ENCODE measurements around the gene SSPN. TPM values are rescaled to one million over a fixed set of nuclear protein-coding genes. Genes with fewer than 3 reads are reported as not detected.

Gene SSPN
- total RNA-seq, 4 donors from 2014 or later = 0.99 to 11.3 (median 3.1) TPM

DNA sequence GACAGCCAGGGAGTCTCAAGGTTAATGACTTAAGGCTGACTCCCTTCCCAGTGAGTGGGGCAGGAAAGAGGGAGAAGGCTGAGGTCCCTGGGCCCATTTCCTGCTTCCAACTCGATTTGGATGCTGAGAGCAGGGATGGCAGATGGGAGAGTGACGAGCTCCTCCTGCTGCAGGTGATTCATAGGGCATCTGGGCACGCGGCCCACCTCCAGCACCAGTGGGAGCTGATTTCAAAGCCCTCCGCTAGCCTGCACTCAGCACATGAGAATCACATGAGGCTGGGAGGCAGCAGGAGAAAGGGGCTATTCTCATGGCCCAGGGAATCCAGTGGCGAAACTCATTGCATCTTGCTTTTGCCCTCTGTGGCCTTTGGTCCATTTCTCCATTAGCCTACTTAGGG lies 90.8 kb downstream of the SSPN start:
- 94 to 100% methylated on average over 2 of the region's 6 CpGs for WGBS, 2 donors
- intact Hi-C loops (cut with DNase I) = no loop called here
- no peaks in the 10 kb centered on the region for H3K9me3 ChIP-seq
- H3K27ac ChIP-seq = no peak overlapping the region
- no peaks in the 10 kb centered on the region for H3K36me3 ChIP-seq
- TF ChIP-seq, protein P1, sequence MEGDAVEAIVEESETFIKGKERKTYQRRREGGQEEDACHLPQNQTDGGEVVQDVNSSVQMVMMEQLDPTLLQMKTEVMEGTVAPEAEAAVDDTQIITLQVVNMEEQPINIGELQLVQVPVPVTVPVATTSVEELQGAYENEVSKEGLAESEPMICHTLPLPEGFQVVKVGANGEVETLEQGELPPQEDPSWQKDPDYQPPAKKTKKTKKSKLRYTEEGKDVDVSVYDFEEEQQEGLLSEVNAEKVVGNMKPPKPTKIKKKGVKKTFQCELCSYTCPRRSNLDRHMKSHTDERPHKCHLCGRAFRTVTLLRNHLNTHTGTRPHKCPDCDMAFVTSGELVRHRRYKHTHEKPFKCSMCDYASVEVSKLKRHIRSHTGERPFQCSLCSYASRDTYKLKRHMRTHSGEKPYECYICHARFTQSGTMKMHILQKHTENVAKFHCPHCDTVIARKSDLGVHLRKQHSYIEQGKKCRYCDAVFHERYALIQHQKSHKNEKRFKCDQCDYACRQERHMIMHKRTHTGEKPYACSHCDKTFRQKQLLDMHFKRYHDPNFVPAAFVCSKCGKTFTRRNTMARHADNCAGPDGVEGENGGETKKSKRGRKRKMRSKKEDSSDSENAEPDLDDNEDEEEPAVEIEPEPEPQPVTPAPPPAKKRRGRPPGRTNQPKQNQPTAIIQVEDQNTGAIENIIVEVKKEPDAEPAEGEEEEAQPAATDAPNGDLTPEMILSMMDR (IDR thresholded peaks at IDR 0.05) = no peak
- no peak for TF ChIP-seq POLR2A (IDR thresholded peaks at IDR 0.05)
- DNase-seq = no peak
- peaks cover 0 to 16% (median 11%) of the 10 kb centered on the region in 3 donors for H3K4me1 ChIP-seq
- no peaks in the 10 kb centered on the region for H3K27me3 ChIP-seq
- no peak overlapping the region for H3K4me3 ChIP-seq

DNA sequence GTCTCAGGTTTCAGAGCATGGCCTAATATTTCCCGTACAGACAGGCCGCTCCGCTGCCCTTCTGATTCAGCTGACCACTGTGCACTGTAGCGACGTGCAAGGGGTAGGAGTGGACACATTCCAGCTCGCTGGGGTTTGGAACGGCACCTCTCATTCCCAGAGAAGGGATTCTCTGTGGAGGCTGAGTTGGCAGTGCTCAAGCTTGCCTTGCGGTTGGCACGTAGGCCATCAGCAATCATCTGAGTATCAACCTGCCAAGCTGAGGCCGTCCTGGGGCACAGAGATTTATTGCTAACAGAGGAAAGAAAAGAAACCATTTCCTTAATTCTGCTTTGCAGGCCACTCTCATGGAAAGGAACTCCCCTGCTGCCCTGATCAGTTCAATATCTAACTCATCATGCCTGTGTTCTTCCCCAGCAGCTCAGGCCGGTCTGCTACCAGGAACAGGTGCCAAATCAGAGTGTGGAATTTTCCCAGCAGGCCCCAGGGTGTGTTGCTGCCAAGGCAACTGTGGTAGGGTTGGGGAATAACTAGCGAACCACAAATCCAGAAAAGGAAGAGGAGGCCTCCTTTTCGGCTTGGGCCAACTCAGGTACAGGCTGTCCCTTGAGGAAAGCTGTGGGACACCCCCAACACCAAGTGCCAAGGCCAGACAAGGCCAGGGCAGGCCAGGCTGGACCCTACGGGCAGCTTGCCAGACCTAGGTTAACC lies 92.5 kb downstream of the SSPN start:
- intact Hi-C loops (cut with DNase I) = no loop called here
- peak overlapping the region; percentile 31 to 75 (median 56) for H3K27ac ChIP-seq
- H3K27me3 ChIP-seq = no peaks in the 10 kb centered on the region
- no peak overlapping the region for H3K4me3 ChIP-seq
- 43 to 47% methylated on average over 4 to 13 of the region's 14 CpGs for WGBS, 2 donors
- DNase-seq = no peak
- TF ChIP-seq, protein P1 (IDR thresholded peaks at IDR 0.05) = no peak
- no peak for TF ChIP-seq POLR2A (IDR thresholded peaks at IDR 0.05)
- H3K9me3 ChIP-seq = no peaks in the 10 kb centered on the region
- H3K36me3 ChIP-seq = no peaks in the 10 kb centered on the region
- peaks cover 0 to 16% (median 11%) of the 10 kb centered on the region in 3 donors for H3K4me1 ChIP-seq

DNA sequence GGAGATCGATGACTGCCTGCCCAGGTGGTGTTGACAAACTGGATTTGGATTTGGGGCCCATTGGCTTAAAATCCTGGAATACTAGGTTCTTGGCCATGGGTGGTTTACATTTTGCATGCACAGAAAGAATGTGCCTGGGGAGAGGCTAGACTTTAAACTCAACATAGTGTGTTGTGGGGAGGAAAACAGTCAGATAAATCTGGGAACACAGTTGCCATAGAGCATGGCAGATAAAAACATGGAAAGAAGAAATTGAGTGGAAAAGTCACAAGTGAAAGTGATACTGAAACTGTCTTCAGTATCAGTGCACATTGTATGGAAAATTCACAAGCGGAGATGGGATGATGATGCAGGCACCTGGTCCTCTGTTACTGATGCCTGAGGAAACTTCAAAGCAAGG lies 95.2 kb downstream of the SSPN start:
- 42 to 51% methylated on average over 2 of the region's 2 CpGs for WGBS, 2 donors
- no peak for DNase-seq
- intact Hi-C loops (cut with DNase I) = no loop called here
- Histone ChIP-seq H3K27ac (no peak overlapping the region), H3K9me3 (no peaks in the 10 kb centered on the region), H3K4me1 (peaks cover 0 to 16% (median 11%) of the 10 kb centered on the region in 3 donors), H3K36me3 (no peaks in the 10 kb centered on the region), H3K27me3 (no peaks in the 10 kb centered on the region), H3K4me3 (no peak overlapping the region)
- TF ChIP-seq, protein P1 (IDR thresholded peaks at IDR 0.05) = no peak
- no peak for TF ChIP-seq POLR2A (IDR thresholded peaks at IDR 0.05)

DNA sequence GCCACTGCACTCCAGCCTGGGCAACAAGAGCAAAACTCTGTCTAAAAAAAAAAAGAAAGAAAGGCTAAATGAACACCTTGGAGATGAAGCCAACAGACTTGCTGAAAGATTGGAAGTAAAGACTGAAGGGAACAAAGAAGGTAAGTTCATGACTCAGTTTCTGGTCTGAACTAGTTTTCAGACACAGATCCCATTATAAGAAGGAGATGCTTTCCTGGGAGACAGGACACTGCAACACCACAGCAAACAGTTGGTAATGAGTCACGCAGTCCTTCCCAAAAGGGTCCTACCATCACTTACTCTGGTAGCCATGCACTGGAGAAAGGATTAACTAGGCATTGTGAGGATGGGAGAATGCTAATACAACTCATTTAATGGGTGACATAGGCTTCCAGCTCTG lies 97.2 kb downstream of the SSPN start:
- intact Hi-C loops (cut with DNase I) = no loop called here
- Histone ChIP-seq H3K4me3 (no peak overlapping the region), H3K4me1 (peaks cover 0 to 12% (median 9%) of the 10 kb centered on the region in 3 donors), H3K27me3 (no peaks in the 10 kb centered on the region), H3K27ac (no peak overlapping the region), H3K36me3 (no peaks in the 10 kb centered on the region), H3K9me3 (no peaks in the 10 kb centered on the region)
- WGBS, 2 donors = 33 to 46% methylated on average over 1 of the region's 1 CpG
- DNase-seq = no peak
- TF ChIP-seq, protein P1 (IDR thresholded peaks at IDR 0.05) = no peak
- TF ChIP-seq POLR2A (IDR thresholded peaks at IDR 0.05) = no peak

DNA sequence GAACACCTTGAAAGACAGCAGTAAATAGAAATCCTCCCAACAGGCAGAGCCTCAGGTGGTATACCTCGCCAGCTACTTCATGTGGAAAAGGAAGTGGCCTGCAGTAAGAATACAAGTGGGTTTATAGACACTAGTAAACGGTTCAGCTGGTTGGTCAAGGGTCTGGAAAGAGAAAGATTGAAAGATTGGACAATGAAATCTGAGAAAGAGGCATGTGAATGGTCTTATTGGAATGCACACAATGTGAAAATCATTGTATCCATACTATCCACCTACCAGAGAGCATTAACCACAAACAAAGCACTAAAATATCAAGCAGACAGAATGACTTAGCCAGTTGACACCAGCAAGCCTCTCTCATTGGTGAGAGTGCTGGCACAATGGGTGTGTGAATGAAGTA lies 98.2 kb downstream of the SSPN start:
- Histone ChIP-seq H3K4me3 (no peak overlapping the region), H3K4me1 (peaks cover 0 to 6% (median 4%) of the 10 kb centered on the region in 3 donors), H3K36me3 (no peaks in the 10 kb centered on the region), H3K27me3 (no peaks in the 10 kb centered on the region), H3K9me3 (no peaks in the 10 kb centered on the region), H3K27ac (no peak overlapping the region)
- no peak for TF ChIP-seq POLR2A (IDR thresholded peaks at IDR 0.05)
- TF ChIP-seq, protein P1 (IDR thresholded peaks at IDR 0.05) = no peak
- intact Hi-C loops (cut with DNase I) = no loop called here
- DNase-seq = no peak
- 62% methylated on average over 2 of the region's 2 CpGs for WGBS, 2 donors

Data from esophagus squamous epithelium (tissue), 5 donors.